Measurements from ENCODE around the gene IL17B.

The IL17B gene

GRCh38 chr5:149379177-149379761 is at the start of gene IL17B:
Gene IL17B, minus strand, starts transcription at chr5:149379292. Its CDS starts 67 bp downstream, at chr5:149379225.
- no peak for DNase-seq (ENCODE audit: low spot score)

GRCh38 chr5:149428032-149428431 is 48.9 kb upstream of the IL17B start:
- DNase-seq (ENCODE audit: low spot score) = no peak

- DNase-seq (ENCODE audit: low spot score) = no peak
These were observed 48.3 kb upstream of the IL17B start for GRCh38 chr5:149427374-149427773.

GRCh38 chr5:149426931-149427330 is 47.8 kb upstream of the IL17B start:
- no peak for DNase-seq (ENCODE audit: low spot score)

- DNase-seq (ENCODE audit: low spot score) = no peak
These were observed 46.6 kb upstream of the IL17B start for GRCh38 chr5:149425729-149426128.

- DNase-seq (ENCODE audit: low spot score) = peak; percentile 75
These were observed 45.6 kb upstream of the IL17B start for GRCh38 chr5:149424371-149425315.

GRCh38 chr5:149423794-149424268 is 44.7 kb upstream of the IL17B start:
- DNase-seq (ENCODE audit: low spot score) = no peak

- DNase-seq (ENCODE audit: low spot score) = no peak
These were observed 44.1 kb upstream of the IL17B start for GRCh38 chr5:149423049-149423793.

GRCh38 chr5:149422366-149423048 is 43.4 kb upstream of the IL17B start:
- DNase-seq (ENCODE audit: low spot score) = peak; percentile 61

- no peak for DNase-seq (ENCODE audit: low spot score)
These were observed 42.7 kb upstream of the IL17B start for GRCh38 chr5:149421834-149422233.

- no peak for DNase-seq (ENCODE audit: low spot score)
These were observed 42.2 kb upstream of the IL17B start for GRCh38 chr5:149421372-149421685.

GRCh38 chr5:149420545-149421371 is 41.7 kb upstream of the IL17B start:
- DNase-seq (ENCODE audit: low spot score) = no peak

- no peak for DNase-seq (ENCODE audit: low spot score)
These were observed 40.9 kb upstream of the IL17B start for GRCh38 chr5:149419859-149420544.

GRCh38 chr5:149419532-149419858 is 40.4 kb upstream of the IL17B start:
- DNase-seq (ENCODE audit: low spot score) = no peak

- DNase-seq (ENCODE audit: low spot score) = no peak
These were observed 39.9 kb upstream of the IL17B start for GRCh38 chr5:149418910-149419531.

- no peak for DNase-seq (ENCODE audit: low spot score)
These were observed 38.7 kb upstream of the IL17B start for GRCh38 chr5:149417711-149418368.

- no peak for DNase-seq (ENCODE audit: low spot score)
These were observed 38.1 kb upstream of the IL17B start for GRCh38 chr5:149416987-149417710.

- no peak for DNase-seq (ENCODE audit: low spot score)
These were observed 36.2 kb upstream of the IL17B start for GRCh38 chr5:149415066-149415967.

All from iPS-NIHi11 (cell line).